Stimulated activated CD8-positive, alpha-beta memory T cell treated with anti-CD3 and anti-CD28 coated beads, Interleukin-12 subunit alpha, Interleukin-12 subunit beta, amount 100 ng/mL, for 24 hours (primary cell): ENCODE results near the gene UBE2QL1.

ENCODE experiments used
- DNase-seq: peaks from one replicate; pipeline ENCODE4 v3.0.0-alpha.2; 2020; ENCODE audit errors: extremely low read depth

The UBE2QL1 gene

DNA sequence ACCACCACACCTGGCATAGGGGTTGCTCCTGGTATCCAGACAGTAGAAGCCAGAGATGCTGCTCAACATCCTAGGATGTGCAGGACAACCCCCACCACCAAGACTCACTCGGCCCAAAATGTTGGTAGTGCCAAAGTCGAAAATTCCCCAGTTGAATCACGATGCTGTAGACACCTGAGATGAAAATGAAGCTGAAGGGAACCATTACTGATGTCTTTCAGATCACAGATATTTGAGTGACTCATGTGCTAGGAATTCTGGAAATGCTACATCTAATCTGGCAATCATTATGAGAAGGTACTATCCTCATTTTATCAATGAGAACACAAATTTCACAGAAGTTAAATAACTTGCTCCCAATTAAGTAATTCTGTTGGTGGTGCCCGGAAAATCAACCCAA, 21.0 kb upstream of the UBE2QL1 start:
- DNase-seq = no peak

DNA sequence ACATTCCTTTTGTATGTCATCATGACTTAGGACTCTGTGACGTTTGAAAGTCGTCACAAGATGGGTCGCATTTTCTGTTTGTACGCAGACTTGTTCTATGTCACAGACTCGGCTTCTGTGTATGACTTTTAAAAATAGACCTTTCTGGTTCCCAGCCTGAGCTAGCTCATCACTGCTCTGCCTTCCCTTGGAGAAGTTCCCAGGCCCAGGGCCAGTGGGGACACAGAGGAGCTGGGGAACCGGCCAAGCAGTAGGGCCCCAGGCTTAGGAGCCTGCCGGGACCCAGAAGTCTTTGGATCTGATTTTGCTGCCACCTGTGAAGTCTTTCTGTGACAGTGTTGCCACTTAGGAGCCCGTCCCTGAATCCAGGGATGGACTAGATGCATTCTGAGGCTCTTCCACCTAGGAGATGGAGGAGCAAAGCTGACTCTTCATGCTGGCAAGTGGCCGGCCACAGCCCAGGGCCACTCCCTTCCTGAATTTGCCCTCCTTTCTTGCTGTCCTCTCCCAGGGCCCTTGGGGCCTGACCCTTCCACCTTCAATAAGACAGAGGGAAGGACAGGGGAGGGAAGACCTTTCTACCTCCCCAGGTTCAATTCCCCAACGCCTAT, 18.1 kb upstream of the UBE2QL1 start:
- no peak for DNase-seq

DNA sequence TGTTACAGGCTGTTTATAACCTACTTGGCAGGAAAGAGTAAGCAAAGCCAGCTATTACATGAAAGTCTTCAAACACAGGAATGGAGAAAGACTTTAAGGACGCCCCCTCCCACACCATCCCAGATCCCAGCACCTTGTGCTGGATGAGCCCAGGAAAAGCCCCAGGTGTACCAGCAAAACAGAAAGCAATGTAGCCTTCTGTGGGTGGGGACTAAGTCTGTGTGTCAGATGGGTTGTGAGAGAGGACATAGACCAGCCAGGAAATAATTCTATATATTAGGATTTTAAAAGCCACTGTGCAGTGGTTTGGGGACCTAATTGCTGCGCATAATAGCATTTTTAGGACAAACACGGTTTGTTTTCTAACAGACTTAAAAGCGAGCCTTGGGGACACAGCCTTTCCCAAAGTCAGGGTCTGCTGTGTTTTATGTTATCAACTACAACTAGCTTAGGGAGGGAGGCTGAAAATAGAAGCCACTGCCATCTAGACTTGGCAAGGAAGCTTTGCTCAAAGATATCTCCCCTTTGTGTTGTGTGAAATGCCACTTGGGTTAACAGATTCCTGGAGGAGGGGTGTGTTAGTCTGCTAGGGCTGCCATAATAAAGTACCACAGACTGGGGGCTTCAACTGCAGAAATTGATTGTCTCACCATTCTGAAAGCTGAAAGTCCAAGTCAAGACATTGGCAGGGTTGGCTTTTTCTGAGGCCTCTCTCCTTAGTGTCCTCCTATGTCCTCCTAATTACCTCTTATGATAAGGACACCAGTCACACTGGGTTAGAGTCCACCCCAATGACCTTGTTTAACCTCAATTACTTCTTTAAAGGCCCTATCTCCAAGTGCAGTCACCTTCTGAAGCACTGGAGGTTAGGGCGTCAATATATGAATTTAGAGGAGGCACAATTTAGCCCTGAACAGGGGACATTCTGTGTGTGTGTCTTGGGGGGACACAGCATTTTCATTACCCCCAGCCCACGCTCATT, 17.2 kb upstream of the UBE2QL1 start:
- DNase-seq = no peak

DNA sequence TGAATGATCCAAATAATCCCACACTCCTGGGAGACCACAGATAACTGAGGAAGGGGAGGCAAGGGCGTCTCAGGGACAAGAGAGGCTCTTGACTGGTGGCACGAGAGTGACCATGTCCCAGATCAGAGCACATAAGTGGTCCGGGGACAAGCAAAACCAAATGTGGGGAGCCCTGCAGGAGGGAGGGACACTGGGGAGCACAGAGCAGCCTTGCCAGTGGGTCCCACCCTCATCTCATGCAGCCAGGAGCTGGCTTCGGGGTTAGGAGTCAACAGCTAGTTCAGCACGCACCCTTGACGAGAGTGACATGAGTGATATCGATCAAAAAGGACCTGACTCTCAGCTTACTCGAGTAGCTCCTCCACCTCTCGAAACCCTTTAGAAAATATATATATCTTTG, 16.5 kb upstream of the UBE2QL1 start:
- no peak for DNase-seq

DNA sequence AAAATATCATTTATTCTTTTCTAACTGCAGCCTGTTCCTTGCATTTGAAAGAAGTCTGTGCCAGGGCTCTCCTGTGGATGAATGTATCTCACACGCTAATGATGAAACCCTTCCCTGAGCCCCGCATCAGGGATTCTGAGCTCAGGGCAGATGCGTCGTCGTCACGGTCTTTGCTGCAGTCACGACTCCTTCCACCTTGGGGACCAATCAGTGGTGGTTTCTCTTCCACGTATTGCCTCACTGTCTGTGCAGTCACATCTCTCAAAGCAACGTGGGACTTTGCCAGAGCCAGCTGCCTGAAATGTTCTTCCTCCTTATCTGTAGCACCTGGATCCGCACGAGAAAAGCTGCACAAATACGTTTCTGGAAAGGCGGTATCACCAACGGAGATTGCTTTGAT, 13.9 kb upstream of the UBE2QL1 start:
- no peak for DNase-seq

DNA sequence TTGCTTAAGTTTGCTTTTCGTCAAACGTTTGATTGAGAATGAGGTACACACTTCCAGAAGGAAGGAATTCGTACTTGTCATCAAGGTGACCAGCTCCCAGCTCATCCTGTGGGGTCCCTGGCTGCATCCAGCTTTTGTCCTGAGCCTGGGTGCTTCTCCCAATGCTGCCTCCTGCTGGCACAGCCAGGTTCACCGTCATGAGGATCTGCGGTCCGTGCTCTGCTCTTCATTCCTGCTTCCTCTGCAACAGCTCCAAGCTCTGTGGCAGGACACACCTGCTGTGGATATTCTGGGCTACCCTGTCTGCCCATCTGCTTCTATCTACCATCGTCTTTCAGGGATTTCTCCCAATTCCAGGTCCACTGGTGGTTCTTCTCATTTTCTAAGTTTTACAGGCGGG, 13.3 kb upstream of the UBE2QL1 start:
- no peak for DNase-seq

DNA sequence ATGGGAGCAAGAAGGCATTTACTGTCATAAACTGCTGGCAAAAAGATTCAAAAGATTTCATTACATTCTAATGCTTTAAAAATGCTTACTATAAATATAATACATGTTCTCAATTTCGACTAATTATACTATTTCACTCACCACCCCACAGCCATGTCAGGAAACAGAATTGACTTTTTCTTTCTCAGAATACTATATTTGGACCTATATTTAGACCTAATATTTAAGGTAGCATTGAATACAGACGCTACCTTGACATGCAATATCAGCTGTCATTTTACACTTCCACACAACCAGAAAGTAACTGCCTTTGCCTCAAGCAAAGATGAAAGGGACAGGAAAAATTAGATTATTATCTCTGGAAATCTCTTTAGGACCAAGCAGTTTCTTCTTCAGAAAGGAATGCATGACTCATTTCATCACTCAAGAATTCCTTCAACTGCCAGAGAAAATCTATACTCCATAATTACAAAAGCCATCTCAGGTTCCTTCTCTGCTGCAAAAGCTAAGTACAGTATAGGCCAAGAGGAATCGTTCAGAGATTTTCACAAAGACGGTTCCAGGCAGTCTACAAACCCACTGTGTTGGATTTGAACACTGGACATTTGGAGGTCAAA, 11.8 kb upstream of the UBE2QL1 start:
- DNase-seq = no peak

DNA sequence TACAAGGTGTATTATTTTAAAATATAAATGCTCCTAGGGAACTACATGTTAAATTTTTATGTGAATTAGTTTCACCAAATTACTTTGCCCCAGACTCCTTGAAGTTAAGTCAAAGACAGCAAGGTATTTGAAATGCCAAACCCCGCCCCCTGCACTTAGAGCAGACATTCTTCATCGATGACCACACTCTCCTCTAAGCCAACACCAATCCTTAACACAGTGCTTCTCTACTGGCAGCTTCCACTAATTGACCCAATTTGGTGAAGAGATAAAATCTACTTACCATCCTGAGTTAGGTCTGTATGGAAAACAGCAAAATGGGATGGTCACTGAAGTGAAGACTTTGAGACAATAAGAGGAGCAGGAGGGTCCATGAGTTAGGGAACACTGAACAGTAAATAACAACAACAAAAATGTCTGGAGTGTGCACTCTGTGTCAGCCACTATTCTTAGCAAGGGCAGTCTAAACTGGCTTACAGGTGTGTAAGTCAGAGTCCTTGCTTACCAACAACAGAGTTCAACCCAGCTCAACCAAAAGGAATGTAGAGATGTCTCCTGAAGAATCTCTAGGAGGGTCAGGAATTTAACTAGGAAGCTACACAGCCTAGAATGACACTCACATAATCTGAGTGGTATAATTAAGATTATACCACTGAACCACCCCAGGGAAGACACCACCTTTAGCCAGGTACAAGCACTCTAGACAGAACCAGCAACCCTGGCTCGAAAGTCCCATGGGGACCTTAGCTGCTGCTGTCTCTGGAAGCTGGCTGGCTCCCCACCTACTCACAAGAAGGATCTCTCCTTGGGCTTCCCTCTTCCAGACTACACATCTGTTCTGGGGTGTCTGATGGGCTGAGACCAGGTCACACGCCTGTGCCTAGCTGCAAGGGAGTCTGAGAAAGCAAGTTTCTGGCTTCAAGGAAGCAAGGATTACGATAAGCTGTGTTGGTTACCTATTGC, 8.8 kb upstream of the UBE2QL1 start:
- DNase-seq = no peak

DNA sequence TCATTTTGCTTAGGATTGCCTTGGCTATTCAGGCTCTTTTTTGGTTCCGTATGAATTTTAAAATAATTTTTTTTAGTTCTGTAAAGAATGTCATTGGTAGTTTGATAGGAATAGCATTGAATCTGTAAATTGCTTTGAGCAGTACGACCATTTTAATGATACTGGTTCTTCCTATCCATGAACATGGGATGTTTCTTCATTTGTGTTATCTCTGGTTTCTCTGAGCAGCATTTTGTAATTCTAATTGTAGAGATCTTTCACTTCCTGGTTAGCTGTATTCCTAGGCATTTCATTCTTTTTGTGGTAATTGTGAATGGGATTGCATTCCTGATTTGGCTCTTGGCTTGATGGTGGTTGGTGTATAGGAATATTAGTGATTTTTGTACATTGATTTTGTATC, 6.3 kb upstream of the UBE2QL1 start:
- no peak for DNase-seq

DNA sequence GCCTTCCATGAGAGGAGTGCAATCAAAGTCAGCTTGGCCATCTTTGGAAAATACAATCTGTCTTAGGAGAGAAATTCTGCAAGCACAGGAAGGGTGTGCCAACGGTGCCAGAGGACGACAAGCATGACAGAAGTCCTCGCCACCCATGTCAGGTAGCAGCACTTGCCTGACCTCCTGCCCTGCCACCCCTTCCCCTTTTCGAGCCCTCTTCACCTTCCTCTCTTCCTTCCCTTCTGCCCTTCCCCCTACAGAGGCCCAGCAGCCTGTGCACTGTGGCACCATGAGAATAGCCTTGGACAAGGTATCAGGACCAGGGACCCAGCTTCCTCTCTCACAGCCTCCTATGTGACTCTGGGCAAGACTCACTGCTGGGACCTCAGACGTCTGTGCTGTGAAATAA, 5.3 kb upstream of the UBE2QL1 start:
- DNase-seq = no peak

DNA sequence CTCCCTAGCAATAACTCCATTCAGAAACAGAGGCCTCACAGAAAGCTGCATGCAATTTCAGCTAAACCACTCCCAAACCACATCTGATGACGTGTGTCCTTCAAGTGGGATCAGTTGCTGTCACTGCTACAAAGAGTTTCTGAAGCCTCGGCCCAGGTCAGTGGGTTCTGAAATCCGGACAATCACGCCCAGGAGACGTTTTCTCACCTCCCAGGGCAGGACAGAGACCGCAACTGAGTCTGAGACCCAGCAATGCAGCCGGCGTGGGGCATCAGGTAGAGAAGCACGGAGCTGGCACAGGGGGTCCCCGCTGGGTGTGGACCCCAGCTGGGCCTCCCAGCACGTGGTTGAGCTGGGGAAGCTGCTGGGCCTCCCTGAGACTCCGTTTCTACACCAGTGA, 2.6 kb upstream of the UBE2QL1 start:
- DNase-seq = no peak

DNA sequence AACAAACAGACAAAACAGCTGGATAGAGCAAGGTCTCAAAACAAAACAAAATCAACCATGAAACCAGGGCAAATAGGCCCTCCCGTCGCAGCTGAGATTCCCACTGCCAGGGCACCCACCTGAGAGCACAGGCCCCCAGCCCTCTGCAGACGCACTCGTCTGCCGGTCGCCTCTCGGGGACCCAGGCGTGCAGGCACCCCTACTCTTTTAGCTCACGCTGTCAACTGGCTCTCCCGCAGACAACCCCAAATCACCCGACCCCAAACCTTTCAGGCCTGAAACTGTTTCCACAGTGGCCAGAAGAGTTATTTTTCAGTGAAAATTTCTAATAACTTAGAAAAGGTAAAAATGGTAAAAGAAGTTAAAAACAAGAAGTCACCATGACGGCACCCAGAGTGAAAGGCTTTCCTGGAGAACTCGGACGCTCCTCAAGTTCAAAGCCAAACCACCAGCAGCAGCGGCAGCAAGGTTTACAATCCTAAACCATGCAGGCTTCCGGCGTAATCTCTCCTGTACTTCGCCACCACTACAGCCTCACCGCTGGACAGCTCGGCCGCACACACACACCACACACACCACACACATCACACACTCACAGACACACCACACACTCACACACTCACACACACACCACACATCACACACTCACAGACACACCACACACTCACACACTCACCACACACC, 1.9 kb upstream of the UBE2QL1 start:
- DNase-seq = no peak

DNA sequence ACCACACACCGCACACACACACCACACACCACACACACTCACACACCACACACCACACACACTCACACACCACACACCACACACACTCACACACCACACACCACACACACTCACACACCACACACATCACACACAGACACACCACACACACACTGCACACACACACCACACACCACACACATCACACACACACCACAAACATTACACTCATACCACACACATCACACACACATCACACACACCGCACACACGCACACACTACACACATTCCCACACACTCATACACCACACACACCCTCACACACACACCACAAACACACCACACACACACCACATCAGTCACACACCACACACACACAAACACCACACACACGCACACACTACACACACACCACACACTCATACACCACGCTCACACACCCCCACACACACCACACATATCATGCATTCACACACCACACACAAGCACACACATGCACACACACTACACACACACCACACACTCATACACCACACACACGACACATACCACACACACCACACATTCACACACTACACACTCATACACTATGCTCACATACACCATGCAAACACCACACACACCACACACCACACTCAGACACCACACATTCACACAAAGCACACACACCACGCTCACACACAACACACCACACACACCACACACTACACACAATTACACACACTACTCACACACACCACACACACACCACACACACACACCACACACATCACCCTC, 1.1 kb upstream of the UBE2QL1 start:
- no peak for DNase-seq

DNA sequence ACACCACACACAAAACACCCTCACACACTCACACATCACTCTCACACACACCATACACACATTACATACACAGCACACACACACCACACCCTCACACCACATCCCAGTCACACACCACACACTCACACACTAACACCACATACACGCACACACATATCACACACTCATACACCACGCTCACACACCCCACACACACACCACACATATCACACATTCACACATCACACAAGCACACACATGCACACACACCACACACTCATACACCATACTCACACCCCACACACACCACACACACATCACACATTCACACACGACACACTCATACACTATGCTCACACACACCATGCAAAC, 543 bp upstream of the UBE2QL1 start:
- no peak for DNase-seq

DNA sequence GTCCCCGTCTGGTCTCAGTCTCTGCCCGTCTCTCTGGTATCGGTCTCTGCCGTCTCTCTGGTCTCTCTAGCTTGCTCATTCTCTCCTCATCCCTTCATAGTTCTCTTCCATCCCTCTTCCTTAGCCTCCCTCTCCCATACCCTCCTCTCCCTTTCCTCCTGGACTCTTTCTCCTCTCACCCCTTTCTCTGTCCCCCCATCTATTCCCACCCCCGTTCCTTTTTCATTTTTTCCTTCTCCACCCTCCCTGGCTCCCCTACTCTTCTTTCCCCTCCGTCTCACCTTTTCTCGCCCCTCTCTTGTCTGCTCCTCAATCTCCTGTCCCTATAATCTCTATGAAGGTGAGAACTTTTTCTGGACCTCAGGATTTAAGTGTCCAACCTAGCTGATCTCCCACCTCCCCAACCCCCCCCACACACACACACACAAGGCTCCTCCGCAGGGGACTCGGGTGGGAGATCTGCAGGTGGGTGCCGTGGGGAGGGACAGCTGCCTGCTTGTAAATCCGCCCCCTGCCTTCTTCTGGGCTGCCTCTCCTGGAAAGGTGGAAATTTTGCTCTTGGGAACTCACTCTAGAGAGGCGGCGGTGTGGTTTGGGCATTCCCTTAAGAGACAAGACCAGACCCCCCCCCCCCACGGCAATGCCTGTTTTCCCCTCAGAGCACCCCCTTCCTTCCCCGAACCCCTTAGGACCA, 953 bp downstream of the UBE2QL1 start:
- DNase-seq = no peak

DNA sequence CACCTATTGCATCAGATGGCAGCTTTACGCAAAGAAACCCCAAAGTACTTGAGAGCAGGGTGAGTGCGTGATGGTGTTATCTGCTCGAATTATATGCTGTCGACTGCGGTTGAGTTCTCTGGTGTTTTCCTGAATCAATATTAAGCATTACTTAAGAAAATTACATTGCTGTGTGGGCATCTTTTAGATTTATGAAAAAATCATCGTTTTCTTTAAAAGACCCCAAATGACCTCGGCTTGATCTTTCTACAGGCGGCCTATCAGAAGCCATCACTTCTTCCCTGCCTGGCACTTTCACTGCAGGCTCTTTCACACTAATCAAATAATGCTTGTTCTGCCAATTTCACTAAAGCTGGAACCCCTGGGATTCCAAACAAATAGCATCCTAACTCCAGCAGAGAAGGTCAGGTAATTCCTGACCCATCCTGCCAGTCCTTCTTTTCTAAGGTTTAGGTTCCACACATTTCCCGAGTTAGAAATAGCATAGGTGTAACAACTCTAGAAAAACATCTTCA, 1.7 kb downstream of the UBE2QL1 start:
- no peak for DNase-seq

DNA sequence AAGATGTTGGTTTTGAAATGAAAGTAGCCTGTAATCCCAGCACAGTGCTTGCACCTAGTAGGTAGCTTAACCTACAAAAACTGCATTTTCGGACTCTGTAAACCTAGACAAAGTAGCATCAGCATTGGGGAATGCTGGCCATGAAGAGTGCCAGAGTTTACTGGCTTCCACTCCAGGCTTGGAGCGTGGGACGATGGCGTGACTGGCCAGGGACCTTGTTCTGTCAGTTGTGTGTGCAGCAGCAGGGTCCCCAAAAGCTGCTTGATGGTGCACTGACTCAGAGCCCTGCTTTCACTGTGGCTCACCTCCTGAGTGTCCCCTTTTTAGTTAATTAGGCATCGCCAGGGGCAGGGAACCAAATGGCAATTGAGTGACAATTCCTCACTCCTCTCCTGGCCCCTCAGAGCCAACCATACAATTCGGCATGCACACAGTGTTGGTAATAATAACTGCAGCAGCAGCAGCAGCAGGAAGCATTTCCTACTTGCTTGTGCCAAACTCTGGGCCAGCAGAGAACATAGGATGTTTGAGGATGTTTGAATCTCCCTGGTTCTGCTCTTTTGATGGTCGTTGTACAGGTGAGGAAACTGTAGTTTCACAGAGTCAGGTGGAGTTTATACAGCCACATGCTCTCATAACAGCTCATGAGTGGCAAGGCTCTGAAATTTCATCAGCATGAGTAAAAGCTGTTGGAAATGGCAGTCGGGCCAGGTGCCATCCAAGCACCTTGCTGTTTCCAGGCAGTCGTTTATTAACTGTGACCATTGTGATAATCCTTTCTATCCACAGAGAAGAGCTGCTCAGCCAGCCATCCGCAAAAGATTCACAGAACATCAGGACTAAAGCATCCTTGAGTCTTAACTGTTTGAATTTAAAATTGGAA, 4.2 kb downstream of the UBE2QL1 start:
- no peak for DNase-seq

DNA sequence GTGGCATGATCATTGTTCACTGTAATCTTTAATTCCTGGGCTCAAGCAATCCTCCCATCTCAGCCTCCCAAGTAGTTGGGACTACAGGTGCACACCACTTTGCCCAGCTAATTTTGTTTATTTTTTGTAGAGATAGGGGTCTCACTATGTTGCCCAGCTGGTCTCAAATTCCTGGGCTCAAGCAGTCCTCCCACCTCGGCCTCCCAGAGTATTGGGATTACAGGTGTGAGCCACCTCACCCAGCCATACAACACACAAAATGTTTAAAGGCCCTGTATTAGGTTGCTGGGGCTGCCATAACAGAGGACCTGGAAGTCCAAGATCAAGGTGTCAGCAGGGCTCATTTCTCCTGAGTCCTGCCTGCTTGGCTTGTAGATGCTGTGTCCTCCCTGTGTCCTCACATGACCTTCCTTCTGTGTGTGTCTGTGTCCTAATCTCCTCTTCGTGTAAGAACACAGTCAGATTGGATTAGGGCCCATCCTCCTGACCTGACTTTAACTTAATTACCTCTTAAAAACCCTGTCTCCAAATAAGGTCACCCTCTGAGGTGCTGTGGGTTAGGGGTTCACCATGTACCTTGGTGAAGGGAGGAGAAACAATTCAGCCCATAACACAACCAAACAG, 5.4 kb downstream of the UBE2QL1 start:
- DNase-seq = no peak
